SH-SY5Y (cell line): ENCODE measurements around the gene TRIM46.
A peak's percentile ranks its signal among the peaks of the same experiment; 100 is the strongest.

Experiments
- GATA2 ChIP-seq: IDR thresholded peaks from 2 replicates; pipeline ENCODE4 v1.6.1; 2011; ENCODE audit warnings: mild to moderate bottlenecking, low read depth, low read length
- GATA3 ChIP-seq: IDR thresholded peaks from 2 replicates; pipeline ENCODE4 v1.6.1; 2011; ENCODE audit warnings: low read depth, mild to moderate bottlenecking, low read length, moderate library complexity

Gene TRIM46, protein sequence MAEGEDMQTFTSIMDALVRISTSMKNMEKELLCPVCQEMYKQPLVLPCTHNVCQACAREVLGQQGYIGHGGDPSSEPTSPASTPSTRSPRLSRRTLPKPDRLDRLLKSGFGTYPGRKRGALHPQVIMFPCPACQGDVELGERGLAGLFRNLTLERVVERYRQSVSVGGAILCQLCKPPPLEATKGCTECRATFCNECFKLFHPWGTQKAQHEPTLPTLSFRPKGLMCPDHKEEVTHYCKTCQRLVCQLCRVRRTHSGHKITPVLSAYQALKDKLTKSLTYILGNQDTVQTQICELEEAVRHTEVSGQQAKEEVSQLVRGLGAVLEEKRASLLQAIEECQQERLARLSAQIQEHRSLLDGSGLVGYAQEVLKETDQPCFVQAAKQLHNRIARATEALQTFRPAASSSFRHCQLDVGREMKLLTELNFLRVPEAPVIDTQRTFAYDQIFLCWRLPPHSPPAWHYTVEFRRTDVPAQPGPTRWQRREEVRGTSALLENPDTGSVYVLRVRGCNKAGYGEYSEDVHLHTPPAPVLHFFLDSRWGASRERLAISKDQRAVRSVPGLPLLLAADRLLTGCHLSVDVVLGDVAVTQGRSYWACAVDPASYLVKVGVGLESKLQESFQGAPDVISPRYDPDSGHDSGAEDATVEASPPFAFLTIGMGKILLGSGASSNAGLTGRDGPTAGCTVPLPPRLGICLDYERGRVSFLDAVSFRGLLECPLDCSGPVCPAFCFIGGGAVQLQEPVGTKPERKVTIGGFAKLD

DNA sequence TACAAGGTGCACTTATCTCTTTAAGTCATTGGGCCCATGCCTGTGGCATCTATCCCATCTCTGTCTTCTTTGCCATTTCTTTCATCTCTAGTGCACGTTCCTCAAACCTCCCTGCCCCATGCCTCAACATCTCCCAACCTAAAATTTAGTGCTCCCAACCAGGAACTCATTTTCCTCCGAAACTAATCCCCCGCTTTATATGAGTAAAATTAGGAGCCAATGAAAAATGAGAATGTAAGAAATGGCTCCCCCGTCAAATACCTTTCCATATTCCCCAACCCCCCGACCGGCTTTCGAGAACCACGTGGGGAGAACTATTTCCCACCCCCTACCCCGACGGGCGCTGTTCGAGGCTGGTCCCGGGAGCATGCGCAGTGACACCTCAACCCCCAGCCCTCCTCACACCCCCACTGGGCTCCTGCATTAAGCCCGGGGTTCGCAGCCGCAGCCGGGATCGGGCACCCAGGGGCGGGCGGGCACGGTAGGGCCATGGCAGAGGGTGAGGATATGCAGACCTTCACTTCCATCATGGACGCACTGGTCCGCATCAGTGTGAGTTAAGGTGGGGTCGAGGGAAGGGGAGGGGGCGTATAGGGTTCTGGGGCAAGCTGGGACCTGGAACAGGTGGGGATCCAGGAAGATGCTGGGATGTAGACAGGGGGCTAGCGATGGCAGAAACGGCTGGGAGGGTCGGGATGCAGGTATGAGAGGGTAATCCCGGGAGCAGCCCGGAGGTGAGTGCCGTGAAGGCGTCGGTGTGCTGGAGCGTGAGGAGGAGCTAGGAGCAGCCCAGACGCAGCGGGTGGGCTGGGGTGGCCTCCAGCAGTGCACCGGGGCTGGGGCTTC lies at the start of gene TRIM46:
TSS of gene TRIM46 (plus strand) at position 372 of the 846 bp plus-strand sequence. CDS start at position 490, 118 bp downstream.
- TF ChIP-seq GATA3 (no peak), GATA2 (no peak)

DNA sequence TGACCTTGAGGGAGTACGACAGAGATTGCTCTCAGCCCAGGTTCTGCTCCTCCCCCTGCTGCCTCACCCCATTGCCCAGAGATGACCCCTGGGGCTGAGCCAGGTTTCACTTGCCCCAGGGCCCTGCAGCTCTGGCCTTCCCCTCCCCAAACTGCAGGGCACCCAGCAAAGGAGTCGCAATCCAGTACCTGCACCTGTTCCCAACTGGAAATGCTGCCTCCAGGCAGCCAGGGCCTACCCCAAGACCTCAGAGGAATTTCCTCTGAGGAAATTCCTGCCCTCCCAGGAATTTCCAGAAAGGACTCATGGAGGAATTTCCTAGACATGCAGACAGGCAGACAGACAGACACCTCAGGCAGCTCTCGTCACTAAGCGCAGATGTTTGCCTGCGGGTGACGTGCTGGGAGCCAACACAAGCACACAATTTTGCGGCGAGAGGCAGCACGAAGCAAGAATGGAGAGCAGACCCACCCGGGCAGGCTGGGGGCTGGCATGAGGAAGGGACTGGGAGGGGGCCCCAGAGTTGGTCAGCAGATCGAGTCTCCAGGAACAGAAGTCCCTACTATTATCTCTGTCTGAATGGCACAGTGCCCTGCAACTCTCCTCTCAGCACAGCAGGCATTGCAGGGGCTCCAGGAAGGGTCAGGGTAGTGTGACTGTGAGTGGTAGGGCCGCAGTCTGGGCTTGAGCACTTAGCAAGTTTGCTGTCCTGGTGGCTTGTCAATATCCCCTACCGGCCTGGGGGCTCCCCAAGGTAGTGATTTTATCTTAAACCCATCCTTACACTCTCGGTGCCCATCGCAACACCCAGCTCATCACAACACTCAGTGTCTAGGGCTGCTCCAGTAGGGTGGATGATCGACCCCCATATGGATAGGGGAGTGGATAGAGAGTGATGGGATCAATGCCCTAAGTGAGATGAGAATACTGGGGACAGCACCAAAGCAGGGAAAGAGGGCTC lies 48.9 kb upstream of the TRIM46 start:
- TF ChIP-seq GATA3 (no peak), GATA2 (no peak)

DNA sequence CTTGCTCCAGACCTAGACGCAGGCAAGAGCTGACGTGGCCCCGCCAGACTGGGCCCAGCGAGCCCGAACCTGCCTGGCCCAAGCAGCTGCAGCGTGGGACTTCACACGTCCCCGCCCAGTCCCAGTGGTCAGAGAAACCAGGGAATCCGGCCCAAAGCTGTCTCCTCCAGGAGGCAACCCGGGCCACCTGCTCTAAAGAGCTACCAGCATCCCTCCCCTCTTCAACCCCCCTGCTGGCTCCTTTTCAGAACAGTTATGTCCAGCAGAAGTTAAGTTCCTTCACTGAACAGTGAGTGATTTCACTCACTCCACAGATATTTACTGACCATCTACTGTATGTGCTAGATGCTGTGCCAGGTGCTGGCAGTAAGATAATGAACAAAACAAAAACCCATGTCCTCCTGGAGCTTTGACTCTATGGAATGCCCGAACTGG lies 48.1 kb upstream of the TRIM46 start:
- no peak for TF ChIP-seq GATA2
- no peak for TF ChIP-seq GATA3

DNA sequence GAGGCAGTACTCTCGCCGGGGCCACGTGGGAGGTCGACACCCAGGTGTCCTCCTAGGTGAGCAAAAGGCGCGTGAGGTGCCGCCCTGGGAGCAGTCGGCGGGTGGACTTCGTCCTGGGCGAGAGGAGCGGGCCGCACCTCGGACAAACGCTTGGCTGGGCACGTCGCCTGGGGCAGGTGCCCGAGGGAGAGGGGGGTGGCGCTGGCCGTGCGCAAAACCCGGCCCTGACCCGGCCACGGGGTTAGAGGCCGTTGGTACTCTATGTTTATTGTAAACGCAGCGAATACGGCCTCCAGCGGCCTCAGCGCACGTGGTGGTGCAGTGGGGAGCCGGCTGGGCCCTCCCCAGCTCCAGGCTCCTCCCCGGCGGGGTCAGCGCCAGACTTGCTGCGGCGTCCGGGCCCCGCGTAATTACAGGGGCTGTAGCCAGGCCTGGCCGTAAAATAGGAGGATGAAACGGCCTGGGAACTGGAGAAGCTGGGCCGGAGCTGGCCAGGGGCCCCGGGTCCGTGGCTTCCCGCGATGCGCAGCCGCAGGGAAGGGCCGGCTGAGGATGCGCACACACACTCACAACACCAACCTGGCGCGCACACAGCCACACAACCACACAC lies 47.6 kb upstream of the TRIM46 start:
- no peak for TF ChIP-seq GATA3

DNA sequence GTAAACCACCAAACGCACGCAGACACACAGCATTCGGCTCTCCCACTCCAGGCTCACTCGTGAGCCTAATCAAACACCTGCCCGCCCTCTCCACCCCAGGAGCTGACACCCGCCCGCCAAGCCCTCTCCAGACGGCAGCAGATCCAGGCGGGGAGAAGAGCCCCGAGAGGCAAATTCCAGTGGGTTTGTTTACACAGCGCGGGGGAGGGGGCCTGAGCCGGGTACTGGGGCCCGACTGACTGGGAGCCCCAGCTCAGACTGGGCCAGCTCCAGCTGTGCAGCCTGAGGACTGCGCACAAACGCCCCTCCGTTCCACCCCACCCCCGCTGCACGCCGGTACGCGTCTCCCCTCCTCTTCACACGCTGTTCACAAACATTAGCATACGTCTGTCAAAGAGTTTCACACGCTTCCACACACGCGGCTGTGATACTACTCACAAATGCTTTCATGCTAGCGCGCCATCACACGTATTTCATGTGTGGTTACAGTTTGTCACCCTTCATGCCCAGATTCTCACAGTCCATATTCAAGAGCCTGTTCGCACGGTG lies 47.0 kb upstream of the TRIM46 start:
- TF ChIP-seq GATA3 (no peak), GATA2 (no peak)

DNA sequence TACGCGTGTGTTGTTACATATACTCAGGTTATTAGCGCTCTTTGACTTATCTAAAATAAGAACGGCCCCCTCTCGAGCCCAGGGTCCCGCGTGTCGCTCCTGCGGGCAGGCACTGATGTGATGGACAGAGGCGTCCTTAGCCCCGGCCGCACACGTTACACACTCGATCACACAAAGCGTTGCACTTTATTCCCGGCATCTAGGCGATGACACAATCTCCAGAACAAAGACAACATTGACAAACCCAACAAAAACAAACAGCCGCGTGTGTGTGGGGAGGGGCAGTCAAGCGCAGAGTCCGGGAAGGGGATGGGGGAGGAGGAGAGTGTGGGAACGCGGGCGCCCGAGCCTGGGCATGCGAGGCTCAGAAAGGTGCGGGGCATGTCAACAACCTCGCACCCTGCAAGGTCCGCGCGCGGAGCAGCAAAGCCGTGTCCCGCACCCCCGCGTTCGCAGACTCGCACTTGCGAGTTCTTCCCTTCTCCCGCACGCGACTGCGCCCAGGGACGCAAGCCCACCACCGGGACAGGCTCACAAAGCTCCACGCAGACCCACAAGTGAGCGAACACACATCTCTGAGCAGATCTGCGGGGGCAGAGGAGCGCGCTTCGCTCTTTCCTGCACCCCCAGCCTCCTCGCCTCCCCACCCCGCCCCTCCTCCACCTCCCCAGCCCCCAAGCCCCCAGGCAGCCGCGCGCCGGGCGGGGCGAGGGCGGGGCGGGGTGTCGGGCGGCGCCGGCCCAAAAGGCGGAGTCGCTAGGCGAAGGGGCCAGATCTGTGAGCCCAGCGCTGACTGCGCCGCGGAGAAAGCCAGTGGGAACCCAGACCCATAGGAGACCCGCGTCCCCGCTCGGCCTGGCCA lies 46.3 kb upstream of the TRIM46 start, which contains the start of gene EFNA1:
TSS of gene EFNA1 (plus strand) at position 772 of the 862 bp plus-strand sequence. CDS start 102 bp downstream, outside the sequence.
- TF ChIP-seq GATA3 (no peak), GATA2 (no peak)

DNA sequence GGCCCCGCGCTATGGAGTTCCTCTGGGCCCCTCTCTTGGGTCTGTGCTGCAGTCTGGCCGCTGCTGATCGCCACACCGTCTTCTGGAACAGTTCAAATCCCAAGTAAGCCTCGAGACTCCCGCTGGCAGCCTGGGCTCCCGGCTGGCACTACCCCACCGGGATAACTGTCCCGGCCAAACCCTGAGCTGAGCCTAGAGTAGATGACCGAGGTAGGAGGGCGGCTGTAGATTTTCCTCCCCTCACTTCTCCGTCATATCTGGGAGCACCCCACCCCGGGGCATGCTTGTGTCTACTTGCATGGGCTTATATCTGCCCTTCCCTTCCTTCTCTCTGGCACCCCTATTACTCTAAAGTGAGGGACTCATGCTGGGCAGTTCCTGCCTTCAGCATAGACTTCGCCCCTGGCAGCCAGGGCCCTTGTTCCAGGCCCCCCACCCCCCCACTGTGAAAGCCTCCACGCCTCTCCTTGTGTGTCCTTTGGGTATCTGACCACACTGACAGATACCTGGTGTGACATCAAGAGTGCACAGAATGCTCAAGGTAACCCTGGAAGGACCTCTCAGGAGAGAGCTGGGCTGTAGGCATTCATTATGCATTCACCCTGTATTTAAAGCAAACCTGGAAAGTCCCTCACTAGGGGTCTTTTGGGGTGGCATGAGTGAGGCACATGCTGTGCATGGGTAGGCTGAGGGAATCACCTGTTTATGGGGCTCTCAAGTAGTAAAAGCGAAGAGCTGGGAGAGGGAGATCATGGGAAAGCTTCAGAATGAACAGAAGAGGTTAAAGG lies 45.5 kb upstream of the TRIM46 start:
- TF ChIP-seq GATA3 (no peak), GATA2 (no peak)

DNA sequence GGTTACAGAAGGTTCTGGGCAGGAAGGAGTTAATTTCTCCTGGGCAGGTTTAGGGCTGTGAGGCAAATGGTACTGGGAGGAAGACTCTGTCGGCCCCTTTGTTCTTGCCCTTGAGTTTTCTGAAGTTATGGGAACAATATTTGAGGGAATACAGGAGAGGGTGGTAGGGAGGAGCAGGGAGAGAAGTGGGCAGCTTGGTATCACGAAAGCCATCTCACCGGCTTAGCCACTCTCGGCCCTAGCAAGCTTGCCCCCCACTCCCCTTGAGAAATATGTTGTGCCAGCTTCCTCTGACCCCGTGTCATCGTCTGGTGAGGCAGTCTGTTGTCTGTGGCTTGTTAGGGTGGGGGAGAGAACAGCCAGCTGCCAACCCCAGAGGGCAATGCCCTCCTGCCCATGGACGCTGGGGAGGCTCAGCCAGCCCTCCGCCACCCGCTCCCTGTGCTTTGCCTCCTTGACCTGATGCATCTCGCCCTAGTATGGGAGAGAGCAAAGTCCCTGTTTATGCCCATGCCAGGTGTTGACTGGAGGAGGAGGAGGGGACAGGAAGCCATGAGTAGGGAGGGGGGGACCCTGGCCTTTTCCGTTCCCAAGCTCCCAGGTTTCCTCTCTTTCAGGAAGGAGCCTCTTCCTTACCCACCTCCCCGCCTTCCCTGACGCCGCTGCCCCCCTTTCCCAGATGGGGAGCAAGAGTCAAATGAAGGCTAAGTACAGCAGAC lies 44.7 kb upstream of the TRIM46 start:
- TF ChIP-seq GATA2: peak; percentile 80
- TF ChIP-seq GATA3: no peak

DNA sequence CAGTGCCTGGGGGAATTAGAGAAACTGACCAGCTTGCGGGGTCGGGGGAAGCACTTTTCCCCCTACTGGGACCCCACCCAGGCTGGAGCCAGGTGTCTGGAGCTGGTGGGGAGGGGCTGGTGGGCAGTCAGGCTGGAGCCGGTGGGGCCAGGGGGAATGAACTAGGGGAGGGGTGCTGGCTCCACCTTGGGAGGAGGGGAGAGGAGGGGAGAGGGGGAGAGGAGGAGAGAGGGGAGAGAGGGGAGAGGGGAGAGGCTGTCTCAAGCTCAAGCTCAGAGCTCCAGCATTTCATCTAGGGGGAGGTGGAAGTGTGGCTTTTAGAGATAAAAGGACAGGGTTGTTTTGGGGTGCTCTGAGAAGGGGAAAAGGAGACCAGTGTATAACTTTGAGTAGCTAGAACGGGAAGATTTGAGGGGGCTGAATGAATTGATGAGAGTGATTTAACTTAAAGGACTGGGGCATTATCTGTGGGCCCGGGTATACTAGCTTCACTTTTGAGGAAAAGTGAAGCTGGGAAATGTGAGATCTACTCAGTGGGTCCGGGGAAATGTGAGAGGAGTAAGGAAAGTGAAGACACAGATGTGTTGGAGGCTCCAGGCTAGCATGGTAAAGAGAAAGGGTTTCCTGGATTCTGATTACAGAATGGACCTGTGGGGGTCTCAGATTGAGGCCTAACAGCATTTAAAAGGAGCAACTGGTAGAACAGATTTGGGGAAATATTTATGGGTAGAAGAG lies 43.2 kb upstream of the TRIM46 start:
- TF ChIP-seq GATA3: no peak
- TF ChIP-seq GATA2: no peak
